ENCODE results near the gene SORCS2. TPM values are rescaled to one million over a fixed set of nuclear protein-coding genes. Genes with fewer than 3 reads are reported as not detected.

Gene SORCS2
- total and polyA plus RNA-seq, 2 of the 8 experiments (the other 6 are each of a cell fraction or from before 2014, with no cell fraction given) = 0.36 to 1.8 TPM

GRCh38 chr4:7337196-7338058 is 145.1 kb downstream of the SORCS2 start:
- no peak overlapping the region for H3K14ac ChIP-seq (ENCODE audit: insufficient read length)
- no peaks in the 10 kb centered on the region for H3K79me2 ChIP-seq (ENCODE audit: control insufficient read depth in 1 of 2, insufficient read depth in 2 of 2, low read length in 2 of 2)
- TF ChIP-seq GTF2F1 (IDR thresholded peaks at IDR 0.05; ENCODE audit: borderline replicate concordance, low read depth, low read length) (no peak), SUZ12 (IDR thresholded peaks at IDR 0.05; ENCODE audit: low read length) (no peak), EGR1 (IDR thresholded peaks at IDR 0.05; ENCODE audit: borderline replicate concordance, low read depth, low read length) (no peak), NANOG (IDR thresholded peaks at IDR 0.05; ENCODE audit: insufficient read depth, low read depth, low read length, poor library complexity, severe bottlenecking) (no peak), POU5F1 (IDR thresholded peaks at IDR 0.05; ENCODE audit: low read depth, low read length) (no peak), RFX5 (IDR thresholded peaks at IDR 0.05; ENCODE audit: borderline replicate concordance, low read depth, low read length) (no peak), EP300 (IDR thresholded peaks at IDR 0.05; ENCODE audit: borderline replicate concordance in 1 of 2, low read depth in 2 of 2, low read length in 2 of 2) (no peak), FOSL1 (IDR thresholded peaks at IDR 0.05; ENCODE audit: insufficient read depth, low read depth, low read length) (no peak), SP1 (IDR thresholded peaks at IDR 0.05; ENCODE audit: low read depth, low read length) (no peak), CBX8 (IDR thresholded peaks at IDR 0.05; ENCODE audit: borderline replicate concordance, low read depth, low read length) (no peak), CHD2 (IDR thresholded peaks at IDR 0.05; ENCODE audit: low read length) (no peak)

More at GRCh38 chr4:7337196-7338058, 145.1 kb downstream of the SORCS2 start:
- H3K4ac ChIP-seq (replicated peaks; ENCODE audit: insufficient read length, low read depth, low read length) = no peak overlapping the region
- H2BK20ac ChIP-seq (ENCODE audit: low read length) = peak overlapping the region; percentile 61; the same call in 1 of the 2 replicates
- no peak overlapping the region for H4K8ac ChIP-seq (ENCODE audit: extremely low read depth, insufficient read depth, low read length)
- DNase-seq (ENCODE audit: low read depth in 1 of 2, low spot score in 2 of 2) = no peak
- POLR2A ChIA-PET (ENCODE audit: partially characterized antibody) = no interaction called here
- no peak for FAIRE-seq
- no peaks in the 10 kb centered on the region; a peak in 1 of 7 replicates for H3K27me3 ChIP-seq (replicated peaks in 1 of 4; ENCODE audit: control insufficient read depth in 3 of 4, extremely low read depth in 1 of 4, insufficient read depth in 3 of 4, low read length in 3 of 4)
- no peaks in the 10 kb centered on the region for H3K79me1 ChIP-seq (ENCODE audit: low read depth, low read length)
- H3K4me1 ChIP-seq (replicated peaks in 1 of 4; ENCODE audit: control insufficient read depth in 3 of 4, insufficient read depth in 4 of 4, low read length in 3 of 4) = peaks cover 0 to 6% (median 4%) of the 10 kb centered on the region in 4 experiments; a peak in 4 of 7 replicates
- no peak overlapping the region for H2AFZ ChIP-seq (ENCODE audit: low read length)
- peaks cover 0 to 4% of the 10 kb centered on the region in 2 experiments for H4K20me1 ChIP-seq (replicated peaks in 1 of 2; ENCODE audit: control insufficient read depth in 1 of 2, insufficient read depth in 2 of 2, low read length in 2 of 2)
- no peak overlapping the region for H2BK5ac ChIP-seq (ENCODE audit: low read depth, low read length)
- H3K9me3 ChIP-seq (ENCODE audit: insufficient read depth in 2 of 2, low read depth in 1 of 2, low read length in 1 of 2) = peaks cover 4 to 8% of the 10 kb centered on the region in 2 experiments; a peak in 2 of 4 replicates
- H3K56ac ChIP-seq (replicated peaks; ENCODE audit: insufficient read length, low read depth, low read length) = no peak overlapping the region
- peaks cover 7% of the 10 kb centered on the region; the same call in 1 of the 2 replicates for H3K23me2 ChIP-seq (ENCODE audit: low read depth, low read length)
- H3K27ac ChIP-seq (ENCODE audit: low read depth, low read length) = no peak overlapping the region
- no peak overlapping the region for H2BK120ac ChIP-seq (replicated peaks; ENCODE audit: low read depth, low read length)
- H3K18ac ChIP-seq (ENCODE audit: extremely low read depth, low read length) = no peak overlapping the region
- no peak overlapping the region for H2BK12ac ChIP-seq (ENCODE audit: low read depth, low read length)
- H4K5ac ChIP-seq (ENCODE audit: insufficient read length, low read depth, low read length) = no peak overlapping the region
- H3K36me3 ChIP-seq (ENCODE audit: control insufficient read depth in 2 of 4, insufficient read depth in 4 of 4, low read length in 3 of 4) = no peaks in the 10 kb centered on the region
- H2BK15ac ChIP-seq (ENCODE audit: low read length) = no peak overlapping the region
- no peak overlapping the region for H4K91ac ChIP-seq (replicated peaks; ENCODE audit: insufficient read length, low read length)
- no peak overlapping the region for H2AK5ac ChIP-seq (ENCODE audit: low read depth, low read length)
- no peak overlapping the region for H3K23ac ChIP-seq (ENCODE audit: insufficient read length)
- H3K4me2 ChIP-seq (ENCODE audit: insufficient read depth in 1 of 2, low read depth in 2 of 2, low read length in 2 of 2) = no peak overlapping the region
- CTCF ChIA-PET (ENCODE audit: partially characterized antibody) = interaction anchor here (0.6 to 9.5 kb wide), 16 partner anchors 11 to 264 kb away, joined by 3 to 80 read pairs (median 4); partner anchors contain the start of gene SORCS2
- H3K9ac ChIP-seq (replicated peaks in 1 of 4; ENCODE audit: extremely low read depth in 1 of 4, low read depth in 3 of 4, low read length in 3 of 4) = no peak overlapping the region
- no peak overlapping the region for H3K4me3 ChIP-seq (ENCODE audit: extremely low read depth in 1 of 4, insufficient read depth in 2 of 4, low read depth in 3 of 4, low read length in 4 of 4)
- WGBS, 2 experiments (ENCODE audit: extremely low coverage in 1 of 2, insufficient coverage in 1 of 2, insufficient read length in 1 of 2, insufficient replicate concordance in 2 of 2, low coverage in 1 of 2, low lambda C conversion rate in 2 of 2, missing lambda C conversion rate in 1 of 2) = 93% methylated on average over 22 of the region's 22 CpGs; no CpG with 5 or more reads in 1 of the 2 experiments
